Panc1 (cell line): ENCODE results near the gene CORIN. TPM values are rescaled to one million over a fixed set of nuclear protein-coding genes. Genes with fewer than 3 reads are reported as not detected.

Source experiments
- ATAC-seq: fragments of 200-7000 bp; cut with Tn5 transposase; 2 replicates; pipeline ENCODE4 v1.9.1; 2020; ENCODE audit warnings: mild to moderate bottlenecking, moderate library complexity
- BruUV-seq: library from RNA; stranded (reverse); fragments of 400-500 nt; replicated peaks from 2 replicates; lab custom pipeline; 2021; lab: Mats Ljungman, UMichigan
- CTCF ChIA-PET: fragments of 300-600 bp; sonication (Branson Sonifier 250); formaldehyde crosslinking; loops from one replicate; lab custom pipeline; 2022; ENCODE audit warnings: antibody characterized with exemption; lab: Charles Lee
- POLR2A ChIA-PET: fragments of 300-600 bp; sonication (Branson Sonifier 250); formaldehyde crosslinking; loops from one replicate; lab custom pipeline; 2022; ENCODE audit warnings: antibody characterized with exemption; lab: Charles Lee
- DNase-seq: peaks from one replicate; pipeline ENCODE4 v3.0.0-alpha.2; 2010; ENCODE audit warnings: low read depth, low spot score
- H3K27ac ChIP-seq: 2 replicates; pipeline ENCODE4 v1.5.1; 2011; ENCODE audit warnings: mild to moderate bottlenecking, low read length, inconsistent platforms
- H3K27me3 ChIP-seq: fragments of 200-500 bp; sonication (Bioruptor generic); 2 replicates; pipeline ENCODE4 v1.6.0; 2014; ENCODE audit warnings: low read length, inconsistent platforms; ENCODE audit not compliant: control insufficient read depth, insufficient read depth
- H3K36me3 ChIP-seq: fragments of 200-500 bp; sonication (Bioruptor generic); 2 replicates; pipeline ENCODE4 v1.5.1; 2014; ENCODE audit warnings: inconsistent platforms, mild to moderate bottlenecking, low read length, moderate library complexity; ENCODE audit not compliant: control insufficient read depth, insufficient read depth
- H3K4me1 ChIP-seq: 2 replicates; pipeline ENCODE4 v1.5.1; 2011; ENCODE audit warnings: inconsistent platforms, mild to moderate bottlenecking, low read length, moderate library complexity; ENCODE audit not compliant: control insufficient read depth, insufficient read depth
- H3K4me3 ChIP-seq, 2 experiments: 2 replicates each; pipeline ENCODE4 v1.5.1; 2011 to 2012; ENCODE audit warnings: low read depth in 2 of 2, low read length in 2 of 2, mild to moderate bottlenecking in 2 of 2, inconsistent platforms in 1 of 2, moderate library complexity in 1 of 2
- H3K9me3 ChIP-seq: fragments of 200-500 bp; sonication (Bioruptor generic); 2 replicates; pipeline ENCODE4 v1.5.1; 2014; ENCODE audit warnings: low read depth, mild to moderate bottlenecking, inconsistent platforms, low read length, moderate library complexity; ENCODE audit not compliant: control insufficient read depth, insufficient read depth
- CTCF ChIP-seq: fragments of 450-650 bp; IDR thresholded peaks from 2 replicates; pipeline ENCODE4 v1.5.1; 2017; ENCODE audit warnings: mild to moderate bottlenecking
- POLR2AphosphoS5 ChIP-seq: IDR thresholded peaks from 2 replicates; pipeline ENCODE4 v1.6.1; 2012; ENCODE audit warnings: mild to moderate bottlenecking, low read depth, low read length, moderate library complexity
- REST ChIP-seq, 2 experiments: IDR thresholded peaks; 2 replicates each; pipeline ENCODE4 v1.6.1; 2011 to 2012; ENCODE audit warnings: low read depth in 2 of 2, control low read depth in 1 of 2, low read length in 1 of 2, mild to moderate bottlenecking in 1 of 2, moderate library complexity in 1 of 2; ENCODE audit not compliant: insufficient read depth in 1 of 2
- SIN3A ChIP-seq: IDR thresholded peaks from 2 replicates; pipeline ENCODE4 v1.6.1; 2012; ENCODE audit warnings: low read depth, mild to moderate bottlenecking, low read length, moderate library complexity, borderline replicate concordance; ENCODE audit not compliant: insufficient read depth
- TCF7L2 ChIP-seq: IDR thresholded peaks from 2 replicates; pipeline ENCODE4 v1.6.1; 2011; ENCODE audit warnings: mild to moderate bottlenecking, low read depth, low read length, inconsistent platforms
- in situ Hi-C: cut with HindIII; loops from 2 replicates; pipeline ENCODE4 v1.10.0; 2016; ENCODE audit warnings: low sequenced_read_pairs, low pct_unique_long_range_greater_than_20kb
- intact Hi-C: fragments of 100-400 bp; cut with micrococcal nuclease; formaldehyde crosslinking; loops from one replicate; pipeline ENCODE4 v1.10.0; 2022; ENCODE audit not compliant: unreplicated experiment
- total RNA-seq: library from RNA; stranded (reverse); gene quantifications from one replicate; pipeline ENCODE4 v1.2.1, GENCODE V29; 2021; ENCODE audit not compliant: unreplicated experiment

The CORIN gene
- total RNA-seq, 1 experiment from 2014 or later: not detected

- no peak for ATAC-seq
- no peak for DNase-seq
- in situ Hi-C loops: no loop called here
- no peak overlapping the region for H3K4me3 ChIP-seq
- CTCF ChIA-PET: no interaction called here
- BruUV-seq: no TSS peak
- no peaks in the 10 kb centered on the region for H3K9me3 ChIP-seq
- H3K27ac ChIP-seq: no peak overlapping the region
- H3K4me1 ChIP-seq: no peaks in the 10 kb centered on the region
- intact Hi-C loops: no loop called here
- no peaks in the 10 kb centered on the region for H3K27me3 ChIP-seq
- POLR2A ChIA-PET: no interaction called here
- TF ChIP-seq SIN3A: no peak
- H3K36me3 ChIP-seq: no peaks in the 10 kb centered on the region
Observed at GRCh38 chr4:47736146-47736545, 101.7 kb downstream of the CORIN start.

- TF ChIP-seq CTCF: no peak
- no peak for TF ChIP-seq REST (IDR thresholded peaks at IDR 0.05; ENCODE audit: insufficient read depth in 1 of 2, low read depth in 2 of 2, low read length in 1 of 2)
- TF ChIP-seq SIN3A: no peak
- no peak for TF ChIP-seq POLR2AphosphoS5
- TF ChIP-seq TCF7L2: no peak
- H3K27me3 ChIP-seq: no peaks in the 10 kb centered on the region
- H3K4me1 ChIP-seq: no peaks in the 10 kb centered on the region
- POLR2A ChIA-PET: no interaction called here
- ATAC-seq: no peak
- no TSS peak for BruUV-seq
- intact Hi-C loops: no loop called here
- in situ Hi-C loops: no loop called here
- DNase-seq: no peak
- H3K9me3 ChIP-seq: no peaks in the 10 kb centered on the region
- H3K27ac ChIP-seq: no peak overlapping the region
- no peaks in the 10 kb centered on the region for H3K36me3 ChIP-seq
- H3K4me3 ChIP-seq: no peak overlapping the region
- CTCF ChIA-PET: no interaction called here
Observed at GRCh38 chr4:47733302-47734175, 104.3 kb downstream of the CORIN start.

GRCh38 chr4:47731182-47731581 lies 106.7 kb downstream of the CORIN start:
- Histone ChIP-seq H3K27ac (no peak overlapping the region), H3K36me3 (no peaks in the 10 kb centered on the region), H3K27me3 (no peaks in the 10 kb centered on the region), H3K4me1 (no peaks in the 10 kb centered on the region), H3K9me3 (no peaks in the 10 kb centered on the region), H3K4me3 (no peak overlapping the region)
- no peak for TF ChIP-seq CTCF
- no TSS peak for BruUV-seq
- intact Hi-C loops (no loop called here), in situ Hi-C loops (no loop called here)
- ATAC-seq (no peak), DNase-seq (no peak)
- ChIA-PET POLR2A (no interaction called here), CTCF (no interaction called here)
